ENCODE data around the gene KLHL40. TPM values are rescaled to one million over a fixed set of nuclear protein-coding genes. Genes with fewer than 3 reads are reported as not detected.

KLHL40 gene
- total RNA-seq, 2 experiments from 2014 or later, result not detected

DNA sequence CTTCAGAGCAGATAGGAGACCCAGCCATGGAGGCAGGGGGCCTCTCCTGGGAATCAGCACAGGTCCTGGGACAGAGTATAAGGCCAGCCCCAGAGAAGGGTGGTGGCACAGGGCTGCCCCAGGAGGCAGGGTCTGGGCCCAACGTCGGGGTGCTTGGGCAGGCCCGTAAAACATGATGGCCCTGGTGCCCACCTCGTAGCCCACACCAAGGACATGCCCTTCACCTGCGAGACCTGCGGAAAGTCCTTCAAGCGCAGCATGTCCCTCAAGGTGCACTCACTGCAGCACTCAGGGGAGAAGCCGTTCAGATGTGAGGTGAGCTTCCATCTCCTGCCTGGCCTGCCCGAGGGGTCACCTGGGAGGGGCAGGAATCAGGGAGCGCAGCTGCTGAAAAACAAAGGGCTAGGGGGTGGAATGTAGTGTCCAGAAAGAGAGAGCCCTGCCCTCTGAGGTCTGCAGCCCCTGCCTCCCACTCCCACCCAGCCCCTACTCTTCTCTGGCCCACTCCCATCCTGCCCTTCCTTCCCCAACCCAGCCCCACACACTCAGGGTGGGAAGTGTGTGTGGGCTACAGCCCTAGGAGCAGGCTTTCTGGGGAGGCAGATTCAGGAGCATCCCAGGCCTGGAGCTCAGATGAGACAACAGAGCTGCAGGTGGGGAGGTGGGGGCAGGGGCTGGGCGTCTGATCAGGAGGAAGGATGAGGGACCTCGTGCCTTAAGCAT is 22.4 kb upstream of the KLHL40 start:
- no peaks in the 10 kb centered on the region for H3K36me3 ChIP-seq (ENCODE audit: insufficient read depth, low read length)
- no peak overlapping the region for H3K27ac ChIP-seq (ENCODE audit: low read depth, low read length, poor library complexity, severe bottlenecking)
- no peak overlapping the region for H2AFZ ChIP-seq (ENCODE audit: low read length)
- no peak overlapping the region for H3K4me2 ChIP-seq (ENCODE audit: low read length)
- H3K4me3 ChIP-seq (ENCODE audit: low read depth, low read length, poor library complexity, severe bottlenecking), result no peak overlapping the region
- DNase-seq (ENCODE audit: low spot score), result no peak
- no peaks in the 10 kb centered on the region for H4K20me1 ChIP-seq (ENCODE audit: insufficient read depth, low read length)
- H3K79me2 ChIP-seq (ENCODE audit: insufficient read depth, low read depth, low read length), result no peaks in the 10 kb centered on the region
- ChIA-PET POLR2A (interaction anchor here (0.7 to 0.8 kb wide), 2 partner anchors 82 to 112 kb away, joined by 3 read pairs; no protein-coding TSS in a partner anchor), CTCF (ENCODE audit: unreplicated experiment) (no interaction called here)
- TF ChIP-seq EZH2phosphoT487 (IDR thresholded peaks at IDR 0.05; ENCODE audit: borderline replicate concordance, low read depth, low read length), result no peak
- TF ChIP-seq, protein P1, sequence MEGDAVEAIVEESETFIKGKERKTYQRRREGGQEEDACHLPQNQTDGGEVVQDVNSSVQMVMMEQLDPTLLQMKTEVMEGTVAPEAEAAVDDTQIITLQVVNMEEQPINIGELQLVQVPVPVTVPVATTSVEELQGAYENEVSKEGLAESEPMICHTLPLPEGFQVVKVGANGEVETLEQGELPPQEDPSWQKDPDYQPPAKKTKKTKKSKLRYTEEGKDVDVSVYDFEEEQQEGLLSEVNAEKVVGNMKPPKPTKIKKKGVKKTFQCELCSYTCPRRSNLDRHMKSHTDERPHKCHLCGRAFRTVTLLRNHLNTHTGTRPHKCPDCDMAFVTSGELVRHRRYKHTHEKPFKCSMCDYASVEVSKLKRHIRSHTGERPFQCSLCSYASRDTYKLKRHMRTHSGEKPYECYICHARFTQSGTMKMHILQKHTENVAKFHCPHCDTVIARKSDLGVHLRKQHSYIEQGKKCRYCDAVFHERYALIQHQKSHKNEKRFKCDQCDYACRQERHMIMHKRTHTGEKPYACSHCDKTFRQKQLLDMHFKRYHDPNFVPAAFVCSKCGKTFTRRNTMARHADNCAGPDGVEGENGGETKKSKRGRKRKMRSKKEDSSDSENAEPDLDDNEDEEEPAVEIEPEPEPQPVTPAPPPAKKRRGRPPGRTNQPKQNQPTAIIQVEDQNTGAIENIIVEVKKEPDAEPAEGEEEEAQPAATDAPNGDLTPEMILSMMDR (conservative IDR thresholded peaks at IDR 0.05; ENCODE audit: low read length), result no peak
- no TSS peak for BruUV-seq (replicated peaks)
- intact Hi-C loops (cut with micrococcal nuclease; ENCODE audit: unreplicated experiment), result no loop called here
- no peaks in the 10 kb centered on the region for H3K4me1 ChIP-seq (ENCODE audit: insufficient read depth, low read length, poor library complexity, severe bottlenecking)
- no peaks in the 10 kb centered on the region for H3K9me2 ChIP-seq (ENCODE audit: insufficient read depth, low read length)
- no peaks in the 10 kb centered on the region for H3K9me3 ChIP-seq (ENCODE audit: low read length)

DNA sequence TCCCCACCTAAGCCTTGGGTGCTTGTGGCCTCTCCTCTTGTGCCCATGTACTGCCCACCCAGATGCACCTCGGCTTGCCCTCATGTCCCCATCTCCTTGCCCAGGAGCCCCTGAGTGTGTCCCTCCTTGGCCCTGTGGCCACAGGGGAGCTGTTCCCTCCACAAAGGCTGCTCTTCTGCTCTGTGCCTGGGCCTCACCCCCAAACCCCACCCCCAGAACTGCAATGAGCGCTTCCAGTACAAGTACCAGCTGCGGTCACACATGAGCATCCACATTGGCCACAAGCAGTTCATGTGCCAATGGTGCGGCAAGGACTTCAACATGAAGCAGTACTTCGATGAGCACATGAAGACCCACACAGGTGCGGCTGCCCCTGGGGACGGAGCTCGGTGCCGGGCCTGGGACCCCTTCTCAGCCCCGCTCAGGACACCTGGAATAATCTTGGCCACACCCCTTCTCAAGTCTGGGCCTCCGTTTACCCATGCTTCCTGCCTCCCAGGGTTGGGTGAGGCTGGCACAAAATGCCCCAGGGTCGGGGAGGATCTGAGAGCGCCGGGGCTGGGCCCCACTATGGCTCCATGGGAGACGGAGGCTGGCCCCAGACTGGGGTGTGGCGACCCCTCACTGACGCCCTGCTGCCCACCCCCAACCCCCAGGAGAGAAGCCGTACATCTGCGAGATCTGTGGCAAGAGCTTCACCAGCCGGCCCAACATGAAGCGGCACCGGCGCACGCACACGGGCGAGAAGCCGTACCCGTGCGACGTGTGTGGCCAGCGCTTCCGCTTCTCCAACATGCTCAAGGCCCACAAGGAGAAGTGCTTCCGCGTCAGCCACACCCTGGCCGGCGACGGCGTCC is 21.5 kb upstream of the KLHL40 start:
- no TSS peak for BruUV-seq (replicated peaks)
- no peaks in the 10 kb centered on the region for H3K9me2 ChIP-seq (ENCODE audit: insufficient read depth, low read length)
- H2AFZ ChIP-seq (ENCODE audit: low read length), result no peak overlapping the region
- no peaks in the 10 kb centered on the region for H3K79me2 ChIP-seq (ENCODE audit: insufficient read depth, low read depth, low read length)
- TF ChIP-seq EZH2phosphoT487 (IDR thresholded peaks at IDR 0.05; ENCODE audit: borderline replicate concordance, low read depth, low read length), result no peak
- TF ChIP-seq, protein P1 (conservative IDR thresholded peaks at IDR 0.05; ENCODE audit: low read length), result no peak
- POLR2A ChIA-PET, result interaction anchor here (0.7 to 0.8 kb wide), 2 partner anchors 83 to 111 kb away, joined by 3 read pairs; no protein-coding TSS in a partner anchor
- CTCF ChIA-PET (ENCODE audit: unreplicated experiment), result no interaction called here
- H3K9me3 ChIP-seq (ENCODE audit: low read length), result no peaks in the 10 kb centered on the region
- H3K4me3 ChIP-seq (ENCODE audit: low read depth, low read length, poor library complexity, severe bottlenecking), result no peak overlapping the region
- 0 out of 2 replicates have a peak overlapping the region, but pooled peaks have one; percentile 8 for H3K4me2 ChIP-seq (ENCODE audit: low read length)
- H4K20me1 ChIP-seq (ENCODE audit: insufficient read depth, low read length), result no peaks in the 10 kb centered on the region
- H3K36me3 ChIP-seq (ENCODE audit: insufficient read depth, low read length), result no peaks in the 10 kb centered on the region
- H3K27ac ChIP-seq (ENCODE audit: low read depth, low read length, poor library complexity, severe bottlenecking), result no peak overlapping the region
- DNase-seq (ENCODE audit: low spot score), result peak; percentile 62
- intact Hi-C loops (cut with micrococcal nuclease; ENCODE audit: unreplicated experiment), result no loop called here
- no peaks in the 10 kb centered on the region for H3K4me1 ChIP-seq (ENCODE audit: insufficient read depth, low read length, poor library complexity, severe bottlenecking)

Data from OCI-LY7 (cell line).